HS-27A (cell line): ENCODE data around the gene CTIF.

ENCODE experiments used
- DNase-seq: peaks from one replicate; pipeline ENCODE4 v3.0.0-alpha.2; 2012; ENCODE audit warnings: low read depth, missing footprints

Gene CTIF

GRCh38 chr18:48776156-48776555 lies 237.3 kb downstream of the CTIF start:
- DNase-seq, result no peak

- no peak for DNase-seq
Measured at GRCh38 chr18:48776641-48777025, 237.8 kb downstream of the CTIF start.

GRCh38 chr18:48777026-48777743 lies 238.4 kb downstream of the CTIF start:
- DNase-seq, result no peak

- no peak for DNase-seq
Measured at GRCh38 chr18:48777744-48778116, 238.9 kb downstream of the CTIF start.

- DNase-seq, result no peak
Measured at GRCh38 chr18:48778344-48779011, 239.6 kb downstream of the CTIF start.

- DNase-seq, result no peak
Measured at GRCh38 chr18:48779462-48779861, 240.6 kb downstream of the CTIF start.

- DNase-seq, result no peak
Measured at GRCh38 chr18:48780201-48780912, 241.5 kb downstream of the CTIF start.

- no peak for DNase-seq
Measured at GRCh38 chr18:48780913-48781162, 242.0 kb downstream of the CTIF start.

- no peak for DNase-seq
Measured at GRCh38 chr18:48781163-48781987, 242.5 kb downstream of the CTIF start.

GRCh38 chr18:48781988-48782363 lies 243.1 kb downstream of the CTIF start:
- DNase-seq, result no peak

GRCh38 chr18:48782381-48782861 lies 243.6 kb downstream of the CTIF start:
- DNase-seq, result no peak

- no peak for DNase-seq
Measured at GRCh38 chr18:48783616-48784520, 245.0 kb downstream of the CTIF start.

GRCh38 chr18:48784656-48785055 lies 245.8 kb downstream of the CTIF start:
- DNase-seq, result no peak

- DNase-seq, result no peak
Measured at GRCh38 chr18:48785091-48785614, 246.3 kb downstream of the CTIF start.

- no peak for DNase-seq
Measured at GRCh38 chr18:48785736-48786454, 247.1 kb downstream of the CTIF start.

- no peak for DNase-seq
Measured at GRCh38 chr18:48786455-48787202, 247.8 kb downstream of the CTIF start.

- DNase-seq, result no peak
Measured at GRCh38 chr18:48787203-48788151, 248.6 kb downstream of the CTIF start.

- no peak for DNase-seq
Measured at GRCh38 chr18:48788373-48788772, 249.5 kb downstream of the CTIF start.
